ENCODE results near the gene NDUFB10.

NDUFB10 gene

DNA sequence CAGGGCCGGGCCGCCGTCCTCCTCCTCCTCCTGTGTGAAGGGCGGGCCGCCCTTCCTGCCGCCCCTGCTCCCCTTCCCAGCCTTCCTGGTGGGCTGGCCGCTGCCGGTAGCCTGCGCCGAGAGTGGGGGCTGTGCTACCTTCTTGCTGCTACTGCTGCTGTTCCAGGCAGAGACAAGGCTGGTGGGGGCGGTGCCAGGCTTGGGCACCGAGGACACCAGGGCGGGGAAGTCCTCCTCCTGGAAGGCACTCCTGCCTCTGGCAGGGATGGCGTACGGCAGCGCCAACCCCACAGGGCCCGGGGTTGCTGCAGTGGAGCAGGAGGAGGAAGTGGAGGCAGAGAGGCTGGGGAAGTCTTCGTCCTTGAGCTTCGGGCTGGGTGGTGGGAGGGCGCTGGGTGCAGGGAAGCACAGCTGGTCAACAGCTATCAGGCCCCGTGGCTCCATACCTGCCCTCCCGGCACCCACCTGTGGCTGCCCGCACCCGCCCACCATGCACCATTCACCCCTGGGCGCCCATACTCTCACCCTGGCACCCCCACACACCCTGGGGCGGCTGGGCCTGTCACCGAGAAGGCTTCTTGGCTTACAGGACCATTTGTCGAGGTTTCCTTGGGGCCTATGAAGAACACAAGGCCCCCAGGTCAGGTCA lies 40.7 kb downstream of the NDUFB10 start:
- TF ChIP-seq, protein P1, sequence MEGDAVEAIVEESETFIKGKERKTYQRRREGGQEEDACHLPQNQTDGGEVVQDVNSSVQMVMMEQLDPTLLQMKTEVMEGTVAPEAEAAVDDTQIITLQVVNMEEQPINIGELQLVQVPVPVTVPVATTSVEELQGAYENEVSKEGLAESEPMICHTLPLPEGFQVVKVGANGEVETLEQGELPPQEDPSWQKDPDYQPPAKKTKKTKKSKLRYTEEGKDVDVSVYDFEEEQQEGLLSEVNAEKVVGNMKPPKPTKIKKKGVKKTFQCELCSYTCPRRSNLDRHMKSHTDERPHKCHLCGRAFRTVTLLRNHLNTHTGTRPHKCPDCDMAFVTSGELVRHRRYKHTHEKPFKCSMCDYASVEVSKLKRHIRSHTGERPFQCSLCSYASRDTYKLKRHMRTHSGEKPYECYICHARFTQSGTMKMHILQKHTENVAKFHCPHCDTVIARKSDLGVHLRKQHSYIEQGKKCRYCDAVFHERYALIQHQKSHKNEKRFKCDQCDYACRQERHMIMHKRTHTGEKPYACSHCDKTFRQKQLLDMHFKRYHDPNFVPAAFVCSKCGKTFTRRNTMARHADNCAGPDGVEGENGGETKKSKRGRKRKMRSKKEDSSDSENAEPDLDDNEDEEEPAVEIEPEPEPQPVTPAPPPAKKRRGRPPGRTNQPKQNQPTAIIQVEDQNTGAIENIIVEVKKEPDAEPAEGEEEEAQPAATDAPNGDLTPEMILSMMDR (IDR thresholded peaks at IDR 0.05; ENCODE audit: extremely low read depth, insufficient read depth, missing control alignments) = no peak
- in situ Hi-C loops (cut with MboI; ENCODE audit: low pct_unique_long_range_greater_than_20kb, low sequenced_read_pairs, unreplicated experiment) = no loop called here
- no peak for DNase-seq (ENCODE audit: low spot score)

DNA sequence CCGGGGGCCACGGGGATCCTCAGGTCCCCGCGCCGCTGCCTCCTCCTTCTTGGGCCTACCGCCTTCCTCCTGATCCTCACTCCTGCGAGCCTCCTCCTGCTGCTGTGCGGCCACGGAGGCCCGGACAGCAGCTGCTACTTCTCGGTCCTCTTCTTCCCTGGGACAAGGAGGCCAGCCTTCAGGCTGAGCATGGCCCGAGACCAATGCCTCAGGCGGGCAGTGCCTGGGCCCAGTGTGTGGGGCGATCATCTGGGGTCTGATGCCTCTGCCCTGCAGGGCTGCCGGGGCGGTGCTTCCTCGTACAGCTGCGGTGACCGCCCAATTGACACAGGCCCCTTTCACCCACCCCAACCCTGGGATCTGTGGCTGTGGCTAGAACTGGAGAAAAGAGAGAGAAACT lies 41.7 kb downstream of the NDUFB10 start:
- DNase-seq (ENCODE audit: low spot score) = no peak
- in situ Hi-C loops (cut with MboI; ENCODE audit: low pct_unique_long_range_greater_than_20kb, low sequenced_read_pairs, unreplicated experiment) = no loop called here
- TF ChIP-seq, protein P1 (IDR thresholded peaks at IDR 0.05; ENCODE audit: extremely low read depth, insufficient read depth, missing control alignments) = no peak

DNA sequence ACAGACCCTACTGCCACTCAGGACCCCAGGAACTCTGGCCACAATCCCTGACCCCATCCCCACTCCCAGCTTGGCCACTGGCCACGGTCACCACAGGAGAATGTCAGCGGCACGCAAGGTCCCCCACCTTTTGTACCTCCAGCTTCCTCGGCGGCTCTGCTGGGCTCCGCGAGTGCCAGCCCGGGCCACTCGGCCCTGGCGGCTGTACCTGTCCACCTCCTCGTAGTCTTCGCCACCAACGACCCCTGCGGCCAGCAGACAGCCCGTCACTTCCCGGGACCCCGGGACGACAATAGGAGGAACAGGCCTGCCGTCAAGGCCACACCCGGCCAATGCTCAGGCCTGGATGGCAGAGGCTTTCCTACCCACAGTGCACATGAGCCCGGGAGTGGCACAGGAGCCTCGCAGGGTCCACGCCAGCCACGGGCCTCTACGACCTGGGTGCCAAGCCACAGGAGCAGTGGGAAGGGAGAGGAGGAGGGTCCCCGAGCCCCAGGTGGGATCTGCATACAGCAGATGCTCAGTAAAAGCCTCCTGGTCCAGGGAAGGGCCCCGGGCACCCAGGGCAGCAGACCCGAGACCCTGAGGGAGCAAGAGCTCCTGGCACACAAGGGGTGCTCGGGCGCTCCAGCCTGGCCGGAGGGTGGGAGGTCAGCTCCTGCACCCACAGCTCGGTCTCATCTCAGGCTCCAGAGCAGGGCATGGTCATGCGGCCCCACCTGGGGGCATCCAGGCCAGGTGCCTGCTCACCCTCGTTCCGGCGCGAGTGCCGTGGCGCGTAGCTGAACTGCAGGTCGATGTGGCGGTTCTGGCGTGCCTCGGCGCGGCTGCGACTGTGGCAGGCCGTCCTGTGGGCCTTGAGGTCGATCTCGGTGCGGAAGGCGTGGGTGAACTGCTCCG lies 42.4 kb downstream of the NDUFB10 start:
- TF ChIP-seq, protein P1 (IDR thresholded peaks at IDR 0.05; ENCODE audit: extremely low read depth, insufficient read depth, missing control alignments) = no peak
- in situ Hi-C loops (cut with MboI; ENCODE audit: low pct_unique_long_range_greater_than_20kb, low sequenced_read_pairs, unreplicated experiment) = no loop called here

DNA sequence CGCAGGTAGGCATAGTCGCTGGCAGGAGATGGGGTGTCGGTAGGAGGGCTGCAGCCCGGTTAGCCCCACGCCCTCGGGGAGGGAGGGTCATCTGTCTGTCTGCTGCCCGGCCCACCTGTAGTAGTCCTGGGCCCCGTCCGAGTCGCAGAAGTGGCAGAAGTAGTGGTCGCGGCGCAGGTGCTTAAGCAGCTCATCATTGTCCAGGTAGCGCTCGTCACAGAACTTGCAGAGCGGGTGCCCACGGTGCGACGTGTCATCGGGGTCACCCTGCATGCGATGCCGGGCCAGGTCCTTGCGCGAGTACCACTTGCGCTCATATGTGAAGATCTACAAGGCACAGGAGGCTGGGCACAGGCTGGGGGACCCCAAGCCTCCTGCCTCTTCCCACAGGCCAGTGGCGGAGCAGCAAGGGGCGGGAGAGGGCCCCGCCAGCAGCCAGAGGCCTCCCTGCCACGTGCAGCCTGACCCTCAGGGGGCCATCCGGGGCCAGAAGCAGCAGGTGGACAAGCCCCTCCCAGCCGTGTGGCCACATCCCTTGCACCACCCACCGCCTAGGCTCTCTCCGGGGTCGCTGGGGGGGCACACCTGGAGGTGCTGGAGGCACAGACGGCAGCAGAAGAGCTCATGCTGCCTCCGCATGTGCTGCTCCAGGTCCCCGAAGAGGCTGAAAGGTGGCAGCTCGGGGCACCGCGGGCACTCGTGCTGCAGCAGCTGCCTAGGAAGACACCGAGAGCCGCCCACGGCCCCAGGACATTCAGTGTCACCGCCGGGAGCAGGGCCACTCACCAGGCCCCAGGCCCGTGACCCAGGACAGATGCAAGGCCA lies 43.3 kb downstream of the NDUFB10 start:
- no peak for DNase-seq (ENCODE audit: low spot score)
- in situ Hi-C loops (cut with MboI; ENCODE audit: low pct_unique_long_range_greater_than_20kb, low sequenced_read_pairs, unreplicated experiment) = no loop called here

More for the DNA sequence above, 42.4 kb downstream of the NDUFB10 start:
- DNase-seq (ENCODE audit: low spot score) = no peak

DNA sequence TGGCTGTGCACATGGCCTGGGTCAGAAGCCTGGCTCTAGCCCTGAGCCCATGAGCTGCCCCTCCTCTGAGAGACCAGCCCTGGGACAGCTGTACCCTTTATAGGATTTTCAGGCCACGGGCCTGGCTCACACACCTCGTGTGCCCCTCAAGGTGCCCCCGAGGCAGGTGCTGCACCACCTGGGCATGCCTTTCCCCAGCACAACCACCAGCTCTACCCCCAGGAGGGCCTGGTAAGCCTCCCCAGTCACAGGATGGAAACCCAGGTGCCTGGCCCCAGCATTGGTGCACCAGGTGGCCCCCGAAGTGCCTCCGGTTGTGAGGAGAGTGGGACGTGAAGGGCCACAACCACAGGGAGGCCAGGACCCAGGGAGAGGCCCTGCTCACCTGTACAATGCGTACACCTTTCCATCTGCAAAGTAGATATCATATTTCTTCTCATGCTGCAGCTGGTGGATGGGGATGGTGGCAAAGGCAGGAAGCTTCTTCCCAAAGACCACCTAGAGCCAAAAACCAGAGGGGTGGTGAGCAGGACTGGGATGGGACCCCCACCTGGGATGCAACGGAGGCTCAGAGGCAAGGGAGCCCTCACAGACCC lies 44.0 kb downstream of the NDUFB10 start:
- in situ Hi-C loops (cut with MboI; ENCODE audit: low pct_unique_long_range_greater_than_20kb, low sequenced_read_pairs, unreplicated experiment) = no loop called here
- no peak for DNase-seq (ENCODE audit: low spot score)
- TF ChIP-seq, protein P1 (IDR thresholded peaks at IDR 0.05; ENCODE audit: extremely low read depth, insufficient read depth, missing control alignments) = no peak

More for the DNA sequence above, 43.3 kb downstream of the NDUFB10 start:
- TF ChIP-seq, protein P1 (IDR thresholded peaks at IDR 0.05; ENCODE audit: extremely low read depth, insufficient read depth, missing control alignments) = no peak
